ENCODE results near the gene LCT. TPM values are rescaled to one million over a fixed set of nuclear protein-coding genes. Genes with fewer than 3 reads are reported as not detected.

LCT gene
- total and polyA plus RNA-seq, 9 of the 15 experiments (the other 6 are each of a cell fraction or from before 2014, with no cell fraction given): 0.01 to 0.04 (median 0.03) TPM; not detected in 4

GRCh38 chr2:135876066-135876711, 39.2 kb upstream of the LCT start, which contains the start of gene MCM6 (continued):
- TF ChIP-seq CTCFL (IDR thresholded peaks at IDR 0.05; ENCODE audit: borderline replicate concordance, insufficient read depth, low read depth, low read length, poor library complexity, severe bottlenecking) (peak; percentile 28), NR3C1 (CRISPR knock-in tag; IDR thresholded peaks at IDR 0.05) (no peak; the same call in 1 of the 2 replicates), FUS (optimal IDR thresholded peaks at IDR 0.05; ENCODE audit: low read depth, low read length) (no peak), POLR2AphosphoS5 (IDR thresholded peaks at IDR 0.05; ENCODE audit: control insufficient read depth, insufficient read depth, low read depth, low read length) (peak; percentile 79), ZC3H11A (IDR thresholded peaks at IDR 0.05; ENCODE audit: low read depth, low read length) (no peak), ZNF407 (IDR thresholded peaks at IDR 0.05; ENCODE audit: low read depth) (no peak), NFATC3 (IDR thresholded peaks at IDR 0.05) (no peak), NCOA1 (IDR thresholded peaks at IDR 0.05; ENCODE audit: low read depth) (no peak), ZNF280A (IDR thresholded peaks at IDR 0.05; ENCODE audit: low read depth, partially characterized antibody) (no peak), BRF1 (IDR thresholded peaks at IDR 0.05; ENCODE audit: borderline replicate concordance, extremely low read depth, insufficient read length) (no peak), CC2D1A (IDR thresholded peaks at IDR 0.05) (no peak), DNMT1 (IDR thresholded peaks at IDR 0.05) (no peak), CBX5 (IDR thresholded peaks at IDR 0.05; ENCODE audit: borderline replicate concordance, low read depth) (no peak), PYGO2 (tag; IDR thresholded peaks at IDR 0.05) (no peak), ZNF253 (CRISPR knock-in tag; conservative IDR thresholded peaks at IDR 0.05) (no peak), DDX20 (tag; IDR thresholded peaks at IDR 0.05; ENCODE audit: low read depth) (no peak), TCF3 (CRISPR knock-in tag; IDR thresholded peaks at IDR 0.05) (peak; percentile 38; the same call in 1 of the 2 replicates), COPS2 (conservative IDR thresholded peaks at IDR 0.05) (no peak)

Measured in K562 (cell line).